Liver (tissue), 3 donors: Measurements from ENCODE around the gene HPCAL4.

ENCODE experiments used
- EGR1 ChIP-seq, 2 donors: IDR thresholded peaks; 2 replicates each; pipeline ENCODE4 v1.6.1; 2016 to 2018; ENCODE audit warnings: antibody characterized with exemption in 2 of 2, low read depth in 2 of 2
- FOXA1 ChIP-seq: IDR thresholded peaks from 2 replicates; pipeline ENCODE4 v1.6.1; 2016; ENCODE audit warnings: antibody characterized with exemption
- GABPA ChIP-seq, 2 donors: IDR thresholded peaks in 1 of 2; conservative IDR thresholded peaks in 1 of 2; 2 replicates each; pipeline ENCODE4 v1.6.1; 2016; ENCODE audit warnings: antibody characterized with exemption in 2 of 2, mild to moderate bottlenecking in 1 of 2, moderate library complexity in 1 of 2
- HNF4A ChIP-seq, 2 donors: conservative IDR thresholded peaks; 2 replicates each; pipeline ENCODE4 v1.6.1; 2016; ENCODE audit warnings: antibody characterized with exemption in 2 of 2, mild to moderate bottlenecking in 2 of 2
- JUND ChIP-seq, 2 donors: IDR thresholded peaks; 2 replicates each; pipeline ENCODE4 v1.6.1; 2016; ENCODE audit warnings: antibody characterized with exemption in 2 of 2
- RAD21 ChIP-seq, 2 donors: IDR thresholded peaks; 2 replicates each; pipeline ENCODE4 v1.6.1; 2016; ENCODE audit warnings: antibody characterized with exemption in 2 of 2, mild to moderate bottlenecking in 2 of 2
- RXRA ChIP-seq, 2 donors: IDR thresholded peaks; 2 replicates each; pipeline ENCODE4 v1.6.1; 2017 to 2018; ENCODE audit warnings: antibody characterized with exemption in 2 of 2, mild to moderate bottlenecking in 1 of 2
- SP1 ChIP-seq: IDR thresholded peaks from 2 replicates; pipeline ENCODE4 v1.6.1; 2018; ENCODE audit warnings: antibody characterized with exemption, mild to moderate bottlenecking
- TAF1 ChIP-seq: conservative IDR thresholded peaks from 2 replicates; pipeline ENCODE4 v1.6.1; 2016; ENCODE audit warnings: antibody characterized with exemption, mild to moderate bottlenecking
- YY1 ChIP-seq: IDR thresholded peaks from 2 replicates; pipeline ENCODE4 v1.6.1; 2016; ENCODE audit warnings: antibody characterized with exemption, mild to moderate bottlenecking
- TF ChIP-seq, protein P1 (sequence below): fragments of 150-350 bp; IDR thresholded peaks from 2 replicates; pipeline ENCODE4 v1.5.1; 2017; ENCODE audit warnings: improper control_type of control experiment, low read depth, low read length; ENCODE audit not compliant: missing input control
- TF ChIP-seq, protein P2 (sequence below): IDR thresholded peaks from 2 replicates; pipeline ENCODE4 v1.6.1; 2016; ENCODE audit warnings: antibody characterized with exemption, mild to moderate bottlenecking
- TF ChIP-seq, protein P3 (sequence below): IDR thresholded peaks from 2 replicates; pipeline ENCODE4 v1.6.1; 2016; ENCODE audit warnings: antibody characterized with exemption
- donor health status: healthy.
- donor health status: healthy.

DNA sequence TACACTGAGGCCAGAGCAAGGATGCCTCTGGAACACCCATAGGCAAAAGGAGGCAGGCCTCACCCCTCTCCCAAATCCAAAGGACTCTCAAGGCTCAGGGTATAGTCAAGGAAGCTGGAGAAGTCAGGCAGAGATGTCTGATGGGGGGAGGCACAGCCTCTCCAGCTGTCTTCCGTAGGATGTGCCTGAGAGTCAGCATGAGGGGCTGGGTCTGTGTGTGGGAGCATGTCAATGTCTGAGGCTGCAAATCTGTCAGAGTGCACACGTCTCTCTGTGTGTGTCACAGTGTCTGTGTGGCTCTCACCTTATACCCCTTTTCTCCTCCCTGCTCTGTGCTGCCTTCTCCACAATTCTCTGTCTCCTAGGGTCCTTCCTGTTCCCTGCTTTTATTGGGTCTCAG is 4.0 kb downstream of the HPCAL4 start:
- TF ChIP-seq, protein P1, sequence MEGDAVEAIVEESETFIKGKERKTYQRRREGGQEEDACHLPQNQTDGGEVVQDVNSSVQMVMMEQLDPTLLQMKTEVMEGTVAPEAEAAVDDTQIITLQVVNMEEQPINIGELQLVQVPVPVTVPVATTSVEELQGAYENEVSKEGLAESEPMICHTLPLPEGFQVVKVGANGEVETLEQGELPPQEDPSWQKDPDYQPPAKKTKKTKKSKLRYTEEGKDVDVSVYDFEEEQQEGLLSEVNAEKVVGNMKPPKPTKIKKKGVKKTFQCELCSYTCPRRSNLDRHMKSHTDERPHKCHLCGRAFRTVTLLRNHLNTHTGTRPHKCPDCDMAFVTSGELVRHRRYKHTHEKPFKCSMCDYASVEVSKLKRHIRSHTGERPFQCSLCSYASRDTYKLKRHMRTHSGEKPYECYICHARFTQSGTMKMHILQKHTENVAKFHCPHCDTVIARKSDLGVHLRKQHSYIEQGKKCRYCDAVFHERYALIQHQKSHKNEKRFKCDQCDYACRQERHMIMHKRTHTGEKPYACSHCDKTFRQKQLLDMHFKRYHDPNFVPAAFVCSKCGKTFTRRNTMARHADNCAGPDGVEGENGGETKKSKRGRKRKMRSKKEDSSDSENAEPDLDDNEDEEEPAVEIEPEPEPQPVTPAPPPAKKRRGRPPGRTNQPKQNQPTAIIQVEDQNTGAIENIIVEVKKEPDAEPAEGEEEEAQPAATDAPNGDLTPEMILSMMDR = no peak
- no peak for TF ChIP-seq FOXA1
- TF ChIP-seq, protein P2, sequence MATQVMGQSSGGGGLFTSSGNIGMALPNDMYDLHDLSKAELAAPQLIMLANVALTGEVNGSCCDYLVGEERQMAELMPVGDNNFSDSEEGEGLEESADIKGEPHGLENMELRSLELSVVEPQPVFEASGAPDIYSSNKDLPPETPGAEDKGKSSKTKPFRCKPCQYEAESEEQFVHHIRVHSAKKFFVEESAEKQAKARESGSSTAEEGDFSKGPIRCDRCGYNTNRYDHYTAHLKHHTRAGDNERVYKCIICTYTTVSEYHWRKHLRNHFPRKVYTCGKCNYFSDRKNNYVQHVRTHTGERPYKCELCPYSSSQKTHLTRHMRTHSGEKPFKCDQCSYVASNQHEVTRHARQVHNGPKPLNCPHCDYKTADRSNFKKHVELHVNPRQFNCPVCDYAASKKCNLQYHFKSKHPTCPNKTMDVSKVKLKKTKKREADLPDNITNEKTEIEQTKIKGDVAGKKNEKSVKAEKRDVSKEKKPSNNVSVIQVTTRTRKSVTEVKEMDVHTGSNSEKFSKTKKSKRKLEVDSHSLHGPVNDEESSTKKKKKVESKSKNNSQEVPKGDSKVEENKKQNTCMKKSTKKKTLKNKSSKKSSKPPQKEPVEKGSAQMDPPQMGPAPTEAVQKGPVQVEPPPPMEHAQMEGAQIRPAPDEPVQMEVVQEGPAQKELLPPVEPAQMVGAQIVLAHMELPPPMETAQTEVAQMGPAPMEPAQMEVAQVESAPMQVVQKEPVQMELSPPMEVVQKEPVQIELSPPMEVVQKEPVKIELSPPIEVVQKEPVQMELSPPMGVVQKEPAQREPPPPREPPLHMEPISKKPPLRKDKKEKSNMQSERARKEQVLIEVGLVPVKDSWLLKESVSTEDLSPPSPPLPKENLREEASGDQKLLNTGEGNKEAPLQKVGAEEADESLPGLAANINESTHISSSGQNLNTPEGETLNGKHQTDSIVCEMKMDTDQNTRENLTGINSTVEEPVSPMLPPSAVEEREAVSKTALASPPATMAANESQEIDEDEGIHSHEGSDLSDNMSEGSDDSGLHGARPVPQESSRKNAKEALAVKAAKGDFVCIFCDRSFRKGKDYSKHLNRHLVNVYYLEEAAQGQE = no peak
- no peak for TF ChIP-seq RAD21 (IDR thresholded peaks at IDR 0.05)
- TF ChIP-seq YY1 = no peak
- TF ChIP-seq SP1 = no peak
- TF ChIP-seq EGR1 (IDR thresholded peaks at IDR 0.05; ENCODE audit: low read depth in 2 of 2) = no peak
- TF ChIP-seq, protein P3, sequence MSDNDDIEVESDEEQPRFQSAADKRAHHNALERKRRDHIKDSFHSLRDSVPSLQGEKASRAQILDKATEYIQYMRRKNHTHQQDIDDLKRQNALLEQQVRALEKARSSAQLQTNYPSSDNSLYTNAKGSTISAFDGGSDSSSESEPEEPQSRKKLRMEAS = no peak
- no peak for TF ChIP-seq GABPA (IDR thresholded peaks at IDR 0.05 in 1 of 2, conservative IDR thresholded peaks at IDR 0.05 in 1 of 2)
- no peak for TF ChIP-seq TAF1
- TF ChIP-seq HNF4A (conservative IDR thresholded peaks at IDR 0.05) = no peak
- no peak for TF ChIP-seq RXRA (IDR thresholded peaks at IDR 0.05)
- TF ChIP-seq JUND (IDR thresholded peaks at IDR 0.05) = no peak
